GM12874 (cell line): ENCODE measurements around the gene DNTTIP2.

Experiments
- TF ChIP-seq, protein P1 (sequence below): IDR thresholded peaks from 2 replicates; pipeline ENCODE4 v1.5.1; 2011; ENCODE audit warnings: low read depth, mild to moderate bottlenecking, control low read depth, low read length, moderate library complexity; ENCODE audit not compliant: insufficient read depth

DNTTIP2 gene

DNA sequence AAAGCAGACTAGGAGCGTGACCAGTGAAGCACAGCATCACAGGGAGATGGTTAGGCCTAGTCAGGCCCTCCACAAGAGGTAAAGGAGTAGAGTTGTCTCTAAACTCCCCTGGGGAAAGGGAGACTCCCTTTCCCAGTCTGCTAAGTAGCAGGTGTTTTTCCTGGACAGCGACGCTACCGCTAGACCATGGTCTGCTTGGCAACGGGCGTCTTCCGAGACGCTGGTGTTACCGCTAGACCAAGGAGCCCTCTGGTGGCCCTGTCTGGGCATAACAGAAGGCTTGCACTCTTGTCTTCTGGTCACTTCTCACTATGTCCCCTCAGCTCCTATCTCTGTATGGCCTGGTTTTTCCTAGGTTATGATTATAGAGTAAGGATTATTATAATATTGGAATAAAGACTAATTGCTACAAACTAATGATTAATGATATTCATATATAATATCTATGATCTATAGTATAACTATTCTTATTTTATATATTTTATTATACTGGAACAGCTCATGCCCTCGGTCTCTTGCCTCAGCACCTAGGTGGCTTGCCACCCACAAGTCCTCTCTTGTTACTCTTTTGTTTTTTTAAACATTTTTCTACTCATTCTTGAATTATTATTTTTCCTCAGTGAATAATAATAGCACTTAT is 28.2 kb downstream of the DNTTIP2 start:
- TF ChIP-seq, protein P1, sequence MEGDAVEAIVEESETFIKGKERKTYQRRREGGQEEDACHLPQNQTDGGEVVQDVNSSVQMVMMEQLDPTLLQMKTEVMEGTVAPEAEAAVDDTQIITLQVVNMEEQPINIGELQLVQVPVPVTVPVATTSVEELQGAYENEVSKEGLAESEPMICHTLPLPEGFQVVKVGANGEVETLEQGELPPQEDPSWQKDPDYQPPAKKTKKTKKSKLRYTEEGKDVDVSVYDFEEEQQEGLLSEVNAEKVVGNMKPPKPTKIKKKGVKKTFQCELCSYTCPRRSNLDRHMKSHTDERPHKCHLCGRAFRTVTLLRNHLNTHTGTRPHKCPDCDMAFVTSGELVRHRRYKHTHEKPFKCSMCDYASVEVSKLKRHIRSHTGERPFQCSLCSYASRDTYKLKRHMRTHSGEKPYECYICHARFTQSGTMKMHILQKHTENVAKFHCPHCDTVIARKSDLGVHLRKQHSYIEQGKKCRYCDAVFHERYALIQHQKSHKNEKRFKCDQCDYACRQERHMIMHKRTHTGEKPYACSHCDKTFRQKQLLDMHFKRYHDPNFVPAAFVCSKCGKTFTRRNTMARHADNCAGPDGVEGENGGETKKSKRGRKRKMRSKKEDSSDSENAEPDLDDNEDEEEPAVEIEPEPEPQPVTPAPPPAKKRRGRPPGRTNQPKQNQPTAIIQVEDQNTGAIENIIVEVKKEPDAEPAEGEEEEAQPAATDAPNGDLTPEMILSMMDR: peak; percentile 49

DNA sequence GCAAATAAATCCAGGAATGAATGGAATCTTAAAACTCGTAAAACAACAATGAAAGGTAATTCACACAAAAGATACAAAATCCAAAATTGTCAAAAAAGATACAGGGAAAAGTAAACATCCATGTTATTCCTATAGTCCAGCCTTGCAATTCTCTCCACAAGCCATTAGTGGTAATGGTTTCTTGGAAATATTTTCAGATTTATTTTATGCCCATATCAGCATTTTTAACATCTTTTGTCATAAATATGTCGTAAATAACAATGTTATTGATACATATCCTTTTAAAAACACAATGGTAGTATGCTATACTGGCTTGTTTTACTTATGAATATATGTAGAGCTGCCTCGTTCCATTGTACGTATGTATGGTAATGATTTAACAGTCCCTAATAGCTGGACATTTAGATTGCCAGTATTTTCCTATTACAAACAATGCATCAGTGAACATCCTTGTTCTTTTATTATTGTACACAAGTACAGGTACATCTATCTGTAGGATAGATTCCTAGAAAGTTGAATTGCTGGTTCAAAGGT is 30.6 kb downstream of the DNTTIP2 start:
- TF ChIP-seq, protein P1: no peak

DNA sequence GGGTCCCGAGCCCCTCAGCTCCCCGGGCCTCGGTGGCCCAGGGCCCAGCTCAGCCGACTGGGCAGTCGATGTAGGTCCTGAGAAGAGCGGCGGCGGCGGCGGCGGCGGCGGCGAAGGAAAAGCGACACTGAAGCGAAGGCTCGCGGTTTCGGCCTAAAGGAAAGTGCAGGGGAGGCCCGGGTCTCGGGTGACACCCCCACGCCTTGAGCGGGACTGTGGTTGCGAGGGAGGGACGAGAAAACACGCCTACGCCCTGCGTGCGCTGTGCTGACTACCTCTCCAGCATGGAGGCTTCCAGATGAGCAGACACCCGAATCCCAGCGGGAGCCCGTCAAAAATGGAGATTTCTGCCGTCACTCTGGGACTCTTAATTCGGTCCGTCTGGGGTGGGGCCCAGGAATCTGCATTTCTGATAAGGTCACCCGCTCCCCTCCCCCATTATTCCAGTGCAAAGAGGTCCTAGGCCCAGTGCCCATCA is 31.2 kb downstream of the DNTTIP2 start:
- TF ChIP-seq, protein P1: no peak

DNA sequence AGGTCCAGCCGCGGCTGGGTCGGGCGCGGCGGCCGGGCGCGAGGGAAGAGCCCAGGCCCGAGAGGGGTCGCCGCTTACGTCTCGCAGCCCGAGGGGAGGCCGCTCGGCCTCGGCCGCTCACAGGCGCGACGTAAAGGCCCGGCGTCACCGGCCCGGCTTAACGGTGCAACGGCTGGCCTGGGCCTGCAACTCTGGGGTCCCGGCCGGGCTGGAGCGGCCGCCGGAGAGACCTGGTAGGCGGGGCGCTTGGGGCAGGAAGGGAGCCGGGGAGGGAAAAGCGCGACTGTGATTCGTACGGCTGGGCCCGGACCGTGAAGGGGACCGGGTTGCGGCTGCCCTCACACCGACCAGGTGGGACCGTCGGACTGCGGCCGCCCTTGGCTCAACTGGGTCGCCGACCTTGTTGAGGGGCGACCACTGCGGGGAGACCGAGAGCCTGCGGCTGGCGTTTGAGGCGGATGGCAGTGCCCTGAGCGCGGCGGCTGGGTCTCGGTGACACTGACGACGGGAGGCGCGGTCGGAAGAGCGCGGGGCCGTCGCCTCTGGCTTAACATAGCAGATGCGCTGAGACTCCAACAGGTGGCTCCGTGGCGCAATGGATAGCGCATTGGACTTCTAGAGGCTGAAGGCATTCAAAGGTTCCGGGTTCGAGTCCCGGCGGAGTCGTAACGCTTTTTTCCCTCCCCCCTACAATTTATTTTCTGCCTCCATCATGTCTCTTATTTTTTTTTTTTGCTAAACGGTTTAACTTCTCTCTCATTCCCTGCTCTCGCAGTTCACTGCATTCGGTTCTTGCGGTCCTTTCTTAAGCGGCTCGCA is 31.8 kb downstream of the DNTTIP2 start:
- TF ChIP-seq, protein P1: peak; percentile 28; the same call in 1 of the 2 replicates

DNA sequence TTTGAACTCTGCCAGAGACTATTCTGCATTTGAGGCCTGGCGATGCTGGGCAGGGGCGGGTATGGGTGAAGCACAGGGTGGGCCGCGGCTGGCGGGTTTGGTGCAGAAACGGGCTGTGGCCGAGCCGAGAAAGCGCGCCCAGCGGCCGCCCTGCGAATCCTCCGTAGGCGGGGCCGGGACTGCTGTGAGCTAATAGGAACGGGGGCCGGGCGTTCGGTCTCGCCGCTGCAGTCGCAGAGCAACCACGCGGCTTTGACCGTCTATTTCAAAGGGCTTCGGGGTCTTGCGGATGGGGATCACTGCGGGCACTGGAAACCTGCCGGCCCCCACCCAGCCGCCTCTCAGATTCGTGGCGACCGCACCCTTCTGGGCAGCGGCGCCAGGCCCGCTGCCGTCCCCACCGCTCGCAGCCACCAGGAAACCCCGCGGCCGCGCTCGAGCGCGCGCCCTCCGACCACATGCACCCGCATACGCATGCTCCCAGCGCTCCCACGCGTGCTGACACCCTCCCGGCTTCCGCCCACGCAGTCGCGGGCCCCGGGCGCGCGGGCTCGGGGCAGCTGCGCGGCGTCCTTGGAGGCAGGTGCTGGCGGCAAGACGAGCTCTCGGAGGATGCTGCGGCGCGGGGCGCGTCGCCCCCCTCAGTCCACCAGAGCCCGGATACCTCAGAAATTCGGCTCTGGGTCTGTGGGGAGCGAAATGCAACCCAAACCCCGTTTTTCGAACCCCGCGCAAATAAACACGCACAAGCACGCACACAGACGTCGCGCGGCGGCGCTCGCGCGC is 32.6 kb downstream of the DNTTIP2 start:
- TF ChIP-seq, protein P1: peak; percentile 43

DNA sequence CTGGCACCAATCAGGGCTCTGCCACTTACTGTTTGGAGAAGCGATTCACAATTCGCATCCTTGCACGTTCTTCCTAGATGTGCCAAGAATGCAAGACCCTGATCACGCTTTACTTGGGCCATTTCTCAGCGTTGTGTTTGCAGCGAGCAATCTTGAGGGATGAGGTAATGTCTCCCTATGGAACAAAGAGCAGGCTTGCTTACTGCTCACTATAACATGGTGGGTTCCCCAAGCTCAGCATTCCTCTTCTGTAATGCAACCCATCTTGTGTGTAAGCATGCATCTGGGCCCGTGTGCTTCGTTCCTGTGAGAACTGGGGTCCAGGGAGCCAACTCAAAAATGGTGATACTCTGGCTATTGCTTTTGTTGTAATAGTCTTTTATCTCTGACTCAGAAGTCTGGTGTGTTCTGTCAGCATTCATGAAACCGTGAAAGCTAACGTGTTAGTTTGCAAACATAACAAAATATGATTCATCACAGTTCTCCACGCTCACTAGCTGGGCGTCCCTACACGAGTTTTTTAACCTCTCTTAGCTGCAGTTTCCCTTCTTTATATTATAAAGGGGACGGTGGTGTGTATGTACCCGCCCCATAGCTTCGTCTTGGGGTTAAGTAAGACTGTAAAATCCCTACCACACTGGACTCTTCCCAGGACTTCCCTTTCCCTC is 33.3 kb downstream of the DNTTIP2 start:
- TF ChIP-seq, protein P1: no peak
